ENCODE measurements around the gene BORA. TPM values are rescaled to one million over a fixed set of nuclear protein-coding genes. Genes with fewer than 3 reads are reported as not detected.
"Not testable (repeated sequence)": the region's sequence is repeated elsewhere in the genome, so short reads cannot be mapped to it uniquely, and the experiment has no call there.

BORA gene
- total and polyA plus RNA-seq, 2 of the 13 experiments (the other 11 are each of a cell fraction or from before 2014, with no cell fraction given) = 4.0 to 17.4 TPM

DNA sequence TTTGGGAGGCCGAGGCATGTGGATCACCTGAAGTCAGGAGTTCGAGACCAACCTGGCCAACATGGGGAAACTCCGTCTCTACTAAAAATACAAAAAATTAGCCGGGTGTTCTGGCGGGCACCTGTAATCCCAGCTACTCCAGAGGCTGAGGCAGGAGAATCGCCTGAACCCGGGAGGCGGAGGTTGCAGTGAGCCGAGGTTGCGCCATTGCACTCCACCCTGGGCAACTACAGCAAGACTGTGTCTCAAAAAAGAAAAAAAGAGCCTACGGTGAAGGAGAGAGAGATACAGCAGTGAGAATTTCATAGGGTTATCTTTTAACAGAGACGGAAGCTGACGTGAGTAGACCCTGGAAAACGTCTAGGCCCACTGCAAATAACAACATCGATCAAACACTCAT is 1.5 kb upstream of the BORA start:
- H3K27me3 ChIP-seq (ENCODE audit: control insufficient read depth in 1 of 2, insufficient read depth in 2 of 2, low read length in 2 of 2); H2AFZ ChIP-seq (ENCODE audit: low read length); ATAC-seq; BruUV-seq (replicated peaks); H3K36me3 ChIP-seq (replicated peaks in 1 of 2; ENCODE audit: control insufficient read depth in 1 of 2, insufficient read depth in 2 of 2, low read length in 2 of 2); in situ Hi-C loops (cut with HindIII; ENCODE audit: extremely low pct_ligation_motif_present, low pct_unique_long_range_greater_than_20kb); H3K9me3 ChIP-seq (ENCODE audit: low read length); POLR2A ChIA-PET; CTCF ChIA-PET (ENCODE audit: low intra/inter-chr PET ratio, low total read pairs); FAIRE-seq; H4K20me1 ChIP-seq (ENCODE audit: insufficient read depth, low read length): not testable (repeated sequence)
- intact Hi-C loops (cut with micrococcal nuclease; ENCODE audit: unreplicated experiment) = loop anchor here (2.0 kb wide), 1 partner anchor 55 kb away; the partner anchor contains the start of gene DIS3
- Histone ChIP-seq H3K4me2 (ENCODE audit: low read depth, low read length) (peak overlapping the region; percentile 96), H3K4me3 (replicated peaks in 1 of 3; ENCODE audit: insufficient read depth in 1 of 3, low read depth in 2 of 3, low read length in 3 of 3) (peak overlapping the region; percentile 80 to 94 (median 82)), H3K4me1 (ENCODE audit: insufficient read depth, low read length) (peaks cover 39% of the 10 kb centered on the region), H3K79me2 (ENCODE audit: insufficient read depth, low read length) (peaks cover 78% of the 10 kb centered on the region), H3K9ac (ENCODE audit: insufficient read depth, low read depth, low read length) (peak overlapping the region; percentile 89), H3K27ac (ENCODE audit: extremely low read length, insufficient read depth, low read length) (peak overlapping the region; percentile 83)
- 29% methylated on average over 15 of the region's 15 CpGs for WGBS (ENCODE audit: low lambda C conversion rate)
- DNase-seq (ENCODE audit: low spot score) = peak; percentile 3
- TF ChIP-seq ZNF770 (CRISPR knock-in tag; IDR thresholded peaks at IDR 0.05) = peak; percentile 67
- TF ChIP-seq CEBPG (CRISPR knock-in tag; IDR thresholded peaks at IDR 0.05) = peak; percentile 61

DNA sequence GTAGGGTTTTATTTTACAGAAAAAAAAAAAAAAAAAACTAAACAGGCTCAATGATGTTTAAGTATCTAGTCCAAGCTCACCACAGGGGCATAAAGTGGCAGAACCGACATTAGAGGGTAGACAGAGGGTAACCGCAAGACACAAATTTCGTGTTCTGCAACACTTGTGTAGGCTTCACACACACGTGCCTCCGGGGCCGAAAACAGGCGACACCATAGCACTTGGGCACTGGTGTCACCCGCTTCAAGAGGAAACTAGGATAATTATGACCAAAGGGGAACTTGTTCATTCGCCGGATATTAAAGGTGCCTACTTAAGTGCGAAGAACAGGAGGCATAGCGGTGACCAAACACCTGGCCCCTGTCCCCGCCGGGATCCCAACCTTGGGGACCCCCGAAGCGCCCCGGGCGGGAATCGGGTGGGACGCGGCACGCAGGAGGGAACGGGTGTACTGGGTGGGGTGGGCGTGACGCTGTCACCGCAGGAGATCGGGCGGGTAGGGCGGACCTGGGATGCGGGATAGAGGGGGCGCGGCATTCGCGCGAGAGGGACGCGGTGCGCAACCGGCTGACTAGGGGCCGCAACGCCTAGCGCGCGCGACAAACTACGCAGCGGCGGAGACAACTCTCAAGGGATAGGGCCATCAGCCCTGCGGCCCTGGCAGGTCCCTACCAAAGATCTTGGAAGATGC is 852 bp upstream of the BORA start:
- in situ Hi-C loops (cut with HindIII; ENCODE audit: extremely low pct_ligation_motif_present, low pct_unique_long_range_greater_than_20kb) (no loop called here), intact Hi-C loops (cut with micrococcal nuclease; ENCODE audit: unreplicated experiment) (loop anchor here (2.0 kb wide), 1 partner anchor 54 kb away; the partner anchor contains the start of gene DIS3)
- FAIRE-seq (no peak), DNase-seq (ENCODE audit: low spot score) (peak; percentile 36), ATAC-seq (peak; percentile 75)
- WGBS (ENCODE audit: low lambda C conversion rate) = 1% methylated on average over 29 of the region's 49 CpGs
- H3K9ac ChIP-seq (ENCODE audit: insufficient read depth, low read depth, low read length) = peak overlapping the region; percentile 89
- H3K4me1 ChIP-seq (ENCODE audit: insufficient read depth, low read length) = peaks cover 39% of the 10 kb centered on the region
- H3K27me3 ChIP-seq (ENCODE audit: control insufficient read depth in 1 of 2, insufficient read depth in 2 of 2, low read length in 2 of 2) = no peaks in the 10 kb centered on the region; a peak in 1 of 5 replicates
- peak overlapping the region; percentile 83 for H3K27ac ChIP-seq (ENCODE audit: extremely low read length, insufficient read depth, low read length)
- TSS peak; percentile 46 for BruUV-seq (replicated peaks)
- CTCF ChIA-PET (ENCODE audit: low intra/inter-chr PET ratio, low total read pairs) = no interaction called here
- peak overlapping the region; percentile 96 for H3K4me2 ChIP-seq (ENCODE audit: low read depth, low read length)
- H3K79me2 ChIP-seq (ENCODE audit: insufficient read depth, low read length) = peaks cover 73% of the 10 kb centered on the region
- no peaks in the 10 kb centered on the region for H3K9me3 ChIP-seq (ENCODE audit: low read length)
- H3K36me3 ChIP-seq (replicated peaks in 1 of 2; ENCODE audit: control insufficient read depth in 1 of 2, insufficient read depth in 2 of 2, low read length in 2 of 2) = no peaks in the 10 kb centered on the region; a peak in 2 of 5 replicates
- POLR2A ChIA-PET = no interaction called here
- H4K20me1 ChIP-seq (ENCODE audit: insufficient read depth, low read length) = 0 out of 2 replicates have a peak, but pooled peaks cover 3% of the 10 kb centered on the region
- peak overlapping the region; percentile 80 to 94 (median 82) for H3K4me3 ChIP-seq (replicated peaks in 1 of 3; ENCODE audit: insufficient read depth in 1 of 3, low read depth in 2 of 3, low read length in 3 of 3)
- no peak overlapping the region for H2AFZ ChIP-seq (ENCODE audit: low read length)
- TF ChIP-seq ZNF619 (CRISPR knock-in tag; IDR thresholded peaks at IDR 0.05) (no peak), ATRX (CRISPR knock-in tag; IDR thresholded peaks at IDR 0.05; ENCODE audit: borderline replicate concordance) (no peak), ZNF773 (CRISPR knock-in tag; IDR thresholded peaks at IDR 0.05; ENCODE audit: borderline replicate concordance) (0 out of 2 replicates have a peak, but pooled peaks have one; percentile 45), ZBTB2 (CRISPR knock-in tag; IDR thresholded peaks at IDR 0.05; ENCODE audit: low read depth) (no peak), ZBTB10 (CRISPR knock-in tag; IDR thresholded peaks at IDR 0.05; ENCODE audit: borderline replicate concordance) (0 out of 2 replicates have a peak, but pooled peaks have one; percentile 51), NKX3-1 (CRISPR knock-in tag; IDR thresholded peaks at IDR 0.05) (0 out of 2 replicates have a peak, but pooled peaks have one; percentile 28), ATF7-NPFF (CRISPR knock-in tag; IDR thresholded peaks at IDR 0.05; ENCODE audit: low read depth) (no peak), ZBTB1 (CRISPR knock-in tag; IDR thresholded peaks at IDR 0.05; ENCODE audit: borderline replicate concordance) (0 out of 2 replicates have a peak, but pooled peaks have one; percentile 71)
